ENCODE results near the gene GUCY1A1.

The GUCY1A1 gene

GRCh38 chr4:155735496-155735895 lies 68.8 kb downstream of the GUCY1A1 start:
- H3K27ac ChIP-seq, result no peak overlapping the region
- no peak for TF ChIP-seq ZFX (IDR thresholded peaks at IDR 0.05; ENCODE audit: borderline replicate concordance)
- TF ChIP-seq CTCF (IDR thresholded peaks at IDR 0.05), result no peak

- TF ChIP-seq ZFX (IDR thresholded peaks at IDR 0.05; ENCODE audit: borderline replicate concordance), result no peak
- TF ChIP-seq CTCF (IDR thresholded peaks at IDR 0.05), result no peak
- no peak overlapping the region for H3K27ac ChIP-seq
Observed at GRCh38 chr4:155738548-155738947, 71.9 kb downstream of the GUCY1A1 start.

- H3K27ac ChIP-seq, result no peak overlapping the region
- no peak for TF ChIP-seq CTCF (IDR thresholded peaks at IDR 0.05)
- no peak for TF ChIP-seq ZFX (IDR thresholded peaks at IDR 0.05; ENCODE audit: borderline replicate concordance)
Observed at GRCh38 chr4:155741546-155741945, 74.9 kb downstream of the GUCY1A1 start.

GRCh38 chr4:155742310-155743015 lies 75.8 kb downstream of the GUCY1A1 start:
- TF ChIP-seq ZFX (IDR thresholded peaks at IDR 0.05; ENCODE audit: borderline replicate concordance) (no peak), CTCF (IDR thresholded peaks at IDR 0.05) (no peak)
- H3K27ac ChIP-seq, result no peak overlapping the region

GRCh38 chr4:155745984-155746383 lies 79.3 kb downstream of the GUCY1A1 start:
- TF ChIP-seq ZFX (IDR thresholded peaks at IDR 0.05; ENCODE audit: borderline replicate concordance), result no peak
- TF ChIP-seq CTCF (IDR thresholded peaks at IDR 0.05), result no peak
- H3K27ac ChIP-seq, result no peak overlapping the region

- no peak overlapping the region for H3K27ac ChIP-seq
- TF ChIP-seq ZFX (IDR thresholded peaks at IDR 0.05; ENCODE audit: borderline replicate concordance) (no peak), CTCF (IDR thresholded peaks at IDR 0.05) (no peak)
Observed at GRCh38 chr4:155748039-155748438, 81.4 kb downstream of the GUCY1A1 start.

- TF ChIP-seq ZFX (IDR thresholded peaks at IDR 0.05; ENCODE audit: borderline replicate concordance), result no peak
- no peak overlapping the region for H3K27ac ChIP-seq
Observed at GRCh38 chr4:155749041-155749440, 82.4 kb downstream of the GUCY1A1 start.

- TF ChIP-seq ZFX (IDR thresholded peaks at IDR 0.05; ENCODE audit: borderline replicate concordance) (no peak), CTCF (IDR thresholded peaks at IDR 0.05) (no peak)
- H3K27ac ChIP-seq, result no peak overlapping the region
Observed at GRCh38 chr4:155751569-155751968, 84.9 kb downstream of the GUCY1A1 start.
